ENCODE results near the gene SH3BP4.

SH3BP4 gene

DNA sequence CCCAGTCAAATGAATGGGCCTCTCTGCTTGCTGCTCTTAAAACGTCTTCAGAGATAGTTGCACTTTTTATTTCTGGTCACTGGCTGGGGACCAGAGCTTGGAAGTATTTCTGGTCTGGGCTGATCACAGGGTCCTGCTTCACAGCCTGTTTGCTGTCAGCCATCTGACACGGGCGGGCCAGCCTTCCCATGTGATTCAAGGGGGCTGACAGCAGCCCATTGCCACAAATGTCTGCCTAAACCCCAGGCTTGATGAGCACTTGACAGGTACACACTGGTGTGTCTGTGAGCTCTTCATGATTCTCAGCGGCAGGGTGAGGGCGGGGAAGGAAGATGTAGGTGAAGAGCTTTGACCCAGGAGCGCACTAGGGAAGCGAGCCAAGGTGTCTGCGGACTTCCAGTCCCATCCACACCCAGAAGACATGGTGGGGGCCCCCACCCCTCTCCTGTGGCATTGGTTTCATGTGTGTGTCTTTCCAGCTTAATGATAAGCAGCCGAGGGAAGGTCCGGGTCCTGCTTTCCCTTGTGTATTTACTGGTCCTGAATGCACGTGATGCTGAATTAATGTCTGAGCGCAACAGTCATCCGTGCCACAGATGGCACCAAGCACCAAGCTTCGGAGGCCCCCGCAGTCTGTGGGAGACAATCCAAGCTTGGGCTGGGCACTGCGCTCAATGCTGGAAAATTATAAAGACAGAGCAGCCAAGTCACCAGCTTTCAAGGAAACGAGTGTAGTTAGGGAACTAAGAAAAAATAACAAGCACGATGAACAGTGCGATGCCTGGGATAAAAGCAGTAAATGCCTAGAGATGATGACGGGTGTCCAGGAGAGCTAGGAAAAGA is 73.3 kb downstream of the SH3BP4 start:
- no peak for DNase-seq

DNA sequence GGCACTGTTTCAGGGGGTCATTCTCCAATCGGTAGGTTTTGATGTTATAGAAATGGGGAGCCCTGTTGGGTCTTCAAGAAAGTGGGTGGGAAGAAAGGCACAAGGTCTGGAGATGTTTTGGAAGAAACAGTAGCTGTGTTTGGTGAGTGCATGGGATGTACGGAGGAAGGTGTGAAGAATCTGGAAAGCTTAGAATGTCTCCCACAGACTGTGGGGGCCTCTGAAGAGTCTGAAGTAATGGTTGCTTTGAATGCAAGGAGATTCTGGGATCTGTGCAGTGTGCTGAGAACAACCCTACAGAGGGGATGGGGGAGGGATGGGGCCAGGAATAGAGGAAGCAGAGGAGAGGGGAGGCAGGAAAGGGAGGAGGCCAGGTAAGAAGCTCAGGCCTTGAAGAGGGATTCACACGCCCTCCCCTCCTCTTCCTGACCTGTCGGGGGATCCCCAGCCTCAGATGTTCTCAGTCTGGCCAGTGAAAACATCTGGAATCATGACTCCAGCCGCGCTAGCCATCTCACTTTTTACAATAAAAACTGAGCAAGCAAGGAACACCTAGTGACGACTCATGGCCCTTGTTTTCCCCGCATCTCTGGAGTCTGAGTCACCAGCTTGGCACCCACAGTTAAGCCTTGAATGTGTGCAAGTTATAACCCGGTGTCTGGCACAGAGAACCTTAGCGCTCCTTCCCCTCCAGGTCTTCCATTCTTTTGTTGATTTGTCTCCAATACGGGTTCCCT is 74.2 kb downstream of the SH3BP4 start:
- DNase-seq, result no peak

DNA sequence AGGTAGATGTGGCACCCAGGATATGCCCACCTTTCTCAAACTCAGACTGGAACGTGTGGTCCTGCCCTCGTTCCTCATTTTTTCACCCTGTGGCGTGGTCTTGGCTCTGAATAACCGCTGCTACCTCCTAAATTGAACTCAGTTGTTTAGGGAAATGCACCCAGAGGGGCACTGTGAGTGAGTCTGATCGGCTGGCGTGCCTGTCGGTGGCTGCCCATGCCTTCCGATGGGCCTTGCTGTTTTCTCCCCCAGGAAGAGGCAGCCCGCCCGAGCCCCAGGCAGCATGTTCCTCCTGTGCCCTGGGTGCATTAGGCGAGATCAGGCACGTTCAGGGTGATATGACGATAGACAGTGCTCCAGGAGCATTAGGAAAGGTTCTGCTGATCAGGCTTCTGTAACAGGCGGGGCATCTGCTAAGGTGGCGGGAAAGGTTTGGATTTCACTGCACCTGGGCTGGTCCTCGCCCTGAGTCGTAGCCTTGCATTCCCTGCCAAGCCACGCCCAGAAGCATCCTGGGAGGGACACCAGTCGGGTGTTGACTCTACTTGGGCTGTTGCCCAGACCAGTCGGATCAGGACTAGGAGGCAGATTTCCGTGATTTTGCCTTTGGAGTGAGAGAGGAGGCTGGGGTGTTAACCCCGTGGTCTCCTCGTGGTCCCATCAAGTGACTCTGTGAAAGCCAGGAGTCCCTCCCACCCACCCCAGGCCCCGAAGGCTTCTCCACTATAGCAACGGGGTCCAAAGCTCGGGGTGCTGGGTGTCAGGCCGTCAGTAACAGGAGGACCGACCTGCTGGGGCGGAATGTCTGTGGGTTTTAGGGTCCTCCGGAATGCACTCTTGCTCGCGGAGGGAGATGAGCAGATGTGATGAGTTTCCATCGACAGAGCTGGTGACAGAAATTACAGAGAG is 75.1 kb downstream of the SH3BP4 start:
- DNase-seq, result no peak

DNA sequence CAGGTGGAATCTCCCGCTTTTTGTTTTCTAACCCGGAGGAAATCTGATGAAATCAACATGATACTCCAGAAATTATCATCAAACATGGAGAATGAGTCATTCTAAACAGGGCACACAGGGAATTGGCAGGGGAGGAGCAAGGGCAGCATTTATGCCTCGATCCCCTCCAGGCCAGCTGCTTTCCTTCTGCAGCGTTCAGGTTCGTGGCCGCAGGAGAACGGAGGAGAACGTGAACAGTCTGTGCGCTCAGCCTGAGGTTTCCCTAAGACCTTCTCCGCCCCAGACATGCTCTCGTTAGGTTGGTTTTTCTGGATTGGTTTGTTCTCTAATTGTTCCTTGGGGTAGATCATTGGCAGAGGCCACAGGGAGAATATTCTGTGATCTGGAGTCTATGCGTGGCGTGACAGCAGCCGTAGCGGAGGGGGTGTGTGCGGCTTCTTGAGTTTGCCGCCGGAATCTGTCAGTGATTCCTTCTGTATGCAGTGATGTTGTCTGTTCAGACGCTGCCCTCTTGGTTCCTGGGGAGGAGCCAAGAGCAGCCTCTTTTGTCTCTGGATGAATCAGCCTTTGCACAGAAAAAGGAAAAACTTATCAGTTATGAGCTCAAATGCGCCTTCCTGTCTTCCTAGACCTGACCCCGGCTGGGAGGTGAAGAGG is 75.9 kb downstream of the SH3BP4 start:
- DNase-seq, result no peak

- no peak for DNase-seq
These were observed 76.8 kb downstream of the SH3BP4 start for GRCh38 chr2:235028646-235029045.

- DNase-seq, result no peak
These were observed 77.2 kb downstream of the SH3BP4 start for GRCh38 chr2:235029054-235029453.

DNA sequence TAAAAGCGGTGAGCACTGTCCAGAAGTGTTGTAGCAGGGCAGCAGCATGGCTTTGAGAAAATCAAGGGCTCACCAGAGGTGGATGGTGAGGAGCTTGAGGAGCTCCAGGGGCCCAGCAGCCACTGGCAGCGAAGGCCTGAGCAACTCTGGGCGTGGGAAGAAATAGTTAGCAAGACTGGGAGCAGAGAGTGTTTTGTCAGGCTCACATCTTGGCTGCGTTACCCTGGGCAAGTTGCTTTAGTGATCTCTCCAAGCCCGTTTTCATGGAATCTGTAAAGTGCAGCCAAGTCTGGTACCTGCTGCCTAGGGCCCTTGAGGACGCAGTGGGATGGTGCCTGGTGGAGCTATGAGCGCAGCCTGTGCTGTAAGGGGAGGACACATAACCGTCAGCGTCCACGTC is 78.3 kb downstream of the SH3BP4 start:
- no peak for DNase-seq

DNA sequence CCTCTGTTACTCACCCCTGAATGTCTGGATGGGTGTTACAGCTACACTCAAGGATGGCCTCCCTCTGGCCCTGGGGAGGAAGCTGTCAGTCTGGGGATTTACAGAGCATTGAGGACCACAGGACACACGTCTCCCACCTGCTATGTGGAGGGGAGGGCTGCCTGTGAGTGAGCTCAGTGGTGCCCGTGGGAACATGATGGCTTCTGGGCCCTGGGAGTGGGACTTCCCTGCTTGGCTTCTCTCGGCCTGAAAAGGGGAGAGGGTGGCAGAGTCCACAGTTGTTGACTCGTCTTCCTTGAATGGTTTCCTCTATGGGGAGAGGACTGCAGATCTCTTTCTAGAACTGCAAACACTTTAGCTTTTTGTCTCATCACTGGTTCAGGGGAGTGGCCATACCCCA is 79.1 kb downstream of the SH3BP4 start:
- DNase-seq, result no peak

- DNase-seq, result no peak
These were observed 80.0 kb downstream of the SH3BP4 start for GRCh38 chr2:235031686-235032373.

DNA sequence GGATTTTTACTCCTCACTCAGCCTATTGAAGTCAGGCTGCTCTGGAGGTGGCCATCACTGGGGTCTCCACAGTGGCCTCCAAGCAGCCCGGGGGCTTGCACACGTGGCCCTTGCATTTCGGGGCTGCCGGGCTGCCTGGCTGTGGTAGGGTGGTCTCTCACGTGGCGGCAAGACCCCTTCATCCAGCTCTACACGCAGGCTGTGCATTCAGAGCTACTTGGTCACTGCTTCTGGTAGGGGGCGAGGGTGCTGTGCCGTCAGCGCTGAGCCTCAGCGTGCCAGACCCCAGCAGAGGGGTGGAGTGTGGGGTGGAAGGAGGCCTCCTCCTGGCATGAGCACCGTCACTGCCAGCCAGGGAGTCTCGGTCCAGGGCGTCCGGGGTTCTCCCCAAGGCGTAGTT is 80.6 kb downstream of the SH3BP4 start:
- DNase-seq, result no peak

GRCh38 chr2:235032949-235033348 is 81.1 kb downstream of the SH3BP4 start:
- DNase-seq, result no peak

GRCh38 chr2:235034265-235035118 is 82.7 kb downstream of the SH3BP4 start:
- no peak for DNase-seq

DNA sequence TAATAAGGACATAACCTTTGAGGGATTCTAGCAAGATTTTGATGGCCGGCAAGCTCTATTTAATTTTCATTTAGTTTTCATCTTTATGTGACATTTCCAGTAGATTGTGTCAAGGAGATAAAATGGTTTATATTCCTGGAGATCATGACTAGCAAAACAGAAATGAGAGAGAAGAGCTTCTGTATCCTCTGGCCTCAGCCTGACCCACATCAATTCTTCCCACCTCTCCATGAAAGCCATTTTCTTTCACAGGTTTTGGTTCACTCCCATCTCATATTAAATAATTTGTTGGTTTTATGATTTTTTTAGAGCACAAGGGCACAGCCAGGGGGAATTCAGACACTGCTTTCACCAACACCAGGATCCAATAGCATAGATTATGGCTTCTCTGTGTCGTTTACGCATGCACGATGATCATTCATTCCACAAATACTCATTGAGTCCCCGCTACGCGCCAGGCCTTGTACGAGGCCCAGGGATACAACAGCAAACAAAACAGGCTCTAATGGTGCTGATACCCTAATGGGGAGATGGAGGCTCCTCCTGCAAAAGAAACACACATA is 85.9 kb downstream of the SH3BP4 start:
- DNase-seq, result no peak

GRCh38 chr2:235041221-235041917 is 89.6 kb downstream of the SH3BP4 start:
- DNase-seq, result no peak

DNA sequence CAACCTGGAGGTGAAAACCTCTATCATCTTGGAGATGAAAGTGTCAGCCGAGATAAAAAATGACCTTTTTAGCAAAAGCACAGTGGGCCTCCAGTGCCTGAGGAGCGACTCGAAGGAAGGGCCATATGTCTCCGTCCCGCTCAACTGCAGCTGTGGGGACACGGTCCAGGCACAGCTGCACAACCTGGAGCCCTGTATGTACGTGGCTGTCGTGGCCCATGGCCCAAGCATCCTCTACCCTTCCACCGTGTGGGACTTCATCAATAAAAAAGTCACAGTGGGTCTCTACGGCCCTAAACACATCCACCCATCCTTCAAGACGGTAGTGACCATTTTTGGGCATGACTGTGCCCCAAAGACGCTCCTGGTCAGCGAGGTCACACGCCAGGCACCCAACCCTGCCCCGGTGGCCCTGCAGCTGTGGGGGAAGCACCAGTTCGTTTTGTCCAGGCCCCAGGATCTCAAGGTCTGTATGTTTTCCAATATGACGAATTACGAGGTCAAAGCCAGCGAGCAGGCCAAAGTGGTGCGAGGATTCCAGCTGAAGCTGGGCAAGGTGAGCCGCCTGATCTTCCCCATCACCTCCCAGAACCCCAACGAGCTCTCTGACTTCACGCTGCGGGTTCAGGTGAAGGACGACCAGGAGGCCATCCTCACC is 90.2 kb downstream of the SH3BP4 start:
- no peak for DNase-seq

GRCh38 chr2:235042576-235043515 is 91.0 kb downstream of the SH3BP4 start:
- no peak for DNase-seq

- no peak for DNase-seq
These were observed 92.1 kb downstream of the SH3BP4 start for GRCh38 chr2:235043762-235044500.
